Muscle of back (tissue), 13 donors: Measurements from ENCODE around the gene ADGRL2. TPM values are rescaled to one million over a fixed set of nuclear protein-coding genes. Genes with fewer than 3 reads are reported as not detected.

Experiments used
- DNase-seq, 3 donors: peaks; one replicate each; pipeline versions ENCODE4 v3.0.0 to v3.0.0-alpha.2; 2013
- long read RNA-seq, 9 donors: transcript quantifications; one replicate each; lab custom pipeline, GENCODE V29; 2026
- polyA plus RNA-seq, 10 donors: library from polyadenylated mRNA; unstranded; fragments of 120-200 nt; gene quantifications; one replicate each; pipeline ENCODE4 v1.2.1, GENCODE V29; 2013; ENCODE audit not compliant: insufficient read length in 10 of 10

The ADGRL2 gene
- polyA plus RNA-seq, result 100 to 1,000 TPM in 3 of 10 donors, 10 to 100 TPM in 7; 60.4 to 122 (median 79.7) TPM
- long read RNA-seq, donor 1, partial matches to known transcripts, result 6 of 6 reads
- long read RNA-seq, donor 1, other reads (novel, unspliced or antisense), result 0 of 6 reads
- long read RNA-seq, donor 2, partial matches to known transcripts, result 6 of 6 reads
- long read RNA-seq, donor 2, other reads (novel, unspliced or antisense), result 0 of 6 reads
- long read RNA-seq, donor 3, result 0 reads
- long read RNA-seq, donor 4, partial matches to known transcripts, result 17 of 17 reads
- long read RNA-seq, donor 4, other reads (novel, unspliced or antisense), result 0 of 17 reads
- long read RNA-seq, donor 5, partial matches to known transcripts, result 36 of 42 reads
- long read RNA-seq, donor 5, other reads (novel, unspliced or antisense), result 6 of 42 reads
- long read RNA-seq, donor 6, partial matches to known transcripts, result 53 of 59 reads
- long read RNA-seq, donor 6, other reads (novel, unspliced or antisense), result 6 of 59 reads
- long read RNA-seq, donor 7, partial matches to known transcripts, result 17 of 17 reads
- long read RNA-seq, donor 7, other reads (novel, unspliced or antisense), result 0 of 17 reads
- long read RNA-seq, donor 8, full-length matches to known transcripts, result 1 of 13 reads
- long read RNA-seq, donor 8, partial matches to known transcripts, result 12 of 13 reads
- long read RNA-seq, donor 8, other reads (novel, unspliced or antisense), result 0 of 13 reads
- long read RNA-seq, donor 9, result 0 reads

DNA sequence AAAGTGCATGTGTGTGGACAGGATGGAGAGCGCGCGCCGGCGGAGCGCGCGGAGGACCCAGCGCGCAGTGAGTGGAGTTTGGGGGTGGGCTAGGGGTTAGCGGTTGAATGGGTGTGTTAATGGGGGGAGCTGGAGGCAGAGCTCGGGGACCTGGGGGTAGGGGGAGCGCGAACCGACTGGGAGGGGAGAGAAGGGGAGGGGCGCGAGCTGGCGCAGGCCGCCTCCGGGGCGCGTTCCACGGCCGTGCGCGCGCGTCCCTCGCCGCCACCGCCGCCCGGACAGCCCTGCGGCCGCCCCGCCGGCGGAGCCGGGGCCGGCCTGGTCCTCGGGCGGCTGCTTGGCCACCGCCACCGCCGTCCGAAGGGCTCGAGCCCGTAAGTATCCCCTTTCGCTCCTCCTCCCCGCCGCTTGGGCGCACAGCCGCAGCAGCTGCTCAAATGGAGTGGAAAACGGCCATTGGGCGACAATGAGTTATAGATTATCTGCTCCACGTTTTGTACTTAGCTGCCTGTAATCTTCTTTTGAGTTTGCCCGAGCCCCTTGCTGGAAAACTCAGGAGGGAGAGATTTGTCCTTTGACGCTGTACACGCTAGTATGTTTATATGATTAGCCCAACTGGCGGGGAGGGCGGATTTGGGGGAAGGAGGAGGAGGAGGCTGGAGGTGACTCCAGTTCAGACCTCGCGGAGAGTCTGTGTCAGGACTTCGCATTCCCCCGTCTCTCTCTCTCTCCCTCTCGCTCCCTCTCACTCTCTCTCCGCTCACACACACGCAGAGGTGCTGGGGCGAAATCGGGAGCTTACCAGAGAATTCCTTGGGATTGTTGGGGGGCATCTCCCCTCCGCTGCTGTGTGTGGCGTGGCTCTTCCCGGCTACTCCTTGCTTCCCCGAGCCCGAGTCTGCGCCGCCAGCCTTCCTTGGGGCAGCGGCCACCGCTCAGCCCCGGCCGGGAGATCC lies at the start of gene ADGRL2:
TSS of gene ADGRL2 (plus strand) at position 240 of the 956 bp plus-strand sequence. CDS start 36,051 bp downstream, outside the sequence.
- peak; percentile 94 to 98 (median 95) for DNase-seq

DNA sequence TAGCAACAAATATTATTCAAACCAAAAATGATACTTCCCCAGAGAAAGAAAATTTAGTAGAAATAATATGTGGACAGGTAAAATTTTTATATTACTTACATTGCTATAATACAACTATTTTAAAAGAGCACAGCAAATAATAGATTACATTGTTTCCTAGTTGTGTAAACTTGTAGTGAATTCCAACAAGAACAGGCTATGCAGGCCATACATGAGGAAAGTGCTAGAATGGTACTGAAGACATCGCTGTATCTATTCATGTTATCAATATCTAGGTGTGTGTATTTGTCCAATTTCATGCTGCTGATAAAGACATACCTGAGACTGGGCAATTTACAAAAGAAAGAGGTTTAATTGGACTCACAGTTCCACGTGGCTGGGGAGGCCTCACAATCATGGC lies 47.9 kb upstream of the ADGRL2 start:
- DNase-seq, result no peak

DNA sequence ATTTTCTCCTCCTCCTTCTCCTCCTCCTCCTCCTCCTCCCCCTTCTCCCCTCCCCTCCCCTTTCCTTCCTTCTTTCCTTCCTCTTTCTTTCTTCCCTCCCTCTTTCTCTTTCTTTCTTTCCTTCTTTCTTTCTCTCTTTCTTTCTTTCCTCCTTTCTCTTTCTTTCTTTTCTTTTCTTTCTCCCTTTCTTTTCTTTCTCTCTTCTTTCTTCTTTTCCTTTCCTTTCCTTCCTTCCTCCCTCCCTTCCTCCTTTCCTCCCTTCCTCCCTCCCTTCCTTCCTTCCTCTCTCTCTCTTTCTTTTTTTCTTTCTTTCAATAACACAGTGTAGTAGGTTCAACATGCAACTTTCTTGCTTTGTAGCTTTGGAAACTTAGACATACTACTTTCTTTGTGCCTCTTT lies 46.3 kb upstream of the ADGRL2 start:
- DNase-seq, result no peak

DNA sequence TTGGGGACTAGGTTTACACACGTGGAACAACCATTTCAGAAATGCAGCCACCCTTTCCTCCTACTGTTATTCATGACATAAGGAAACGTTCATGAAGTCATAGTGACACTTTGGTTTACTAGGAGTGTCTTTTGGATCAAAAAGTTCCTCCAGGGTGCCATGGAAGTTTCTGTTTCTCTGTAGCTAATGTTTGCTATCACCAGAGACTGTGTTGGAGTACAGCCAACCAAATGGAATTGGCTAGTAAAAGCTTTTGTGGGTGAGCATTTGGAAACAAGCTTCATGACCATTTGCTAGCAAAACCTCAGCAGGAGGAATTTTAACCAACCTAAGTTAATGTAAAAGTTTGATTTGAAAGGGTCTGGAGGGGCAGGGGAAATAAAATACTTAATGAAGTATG lies 43.9 kb upstream of the ADGRL2 start:
- no peak for DNase-seq

DNA sequence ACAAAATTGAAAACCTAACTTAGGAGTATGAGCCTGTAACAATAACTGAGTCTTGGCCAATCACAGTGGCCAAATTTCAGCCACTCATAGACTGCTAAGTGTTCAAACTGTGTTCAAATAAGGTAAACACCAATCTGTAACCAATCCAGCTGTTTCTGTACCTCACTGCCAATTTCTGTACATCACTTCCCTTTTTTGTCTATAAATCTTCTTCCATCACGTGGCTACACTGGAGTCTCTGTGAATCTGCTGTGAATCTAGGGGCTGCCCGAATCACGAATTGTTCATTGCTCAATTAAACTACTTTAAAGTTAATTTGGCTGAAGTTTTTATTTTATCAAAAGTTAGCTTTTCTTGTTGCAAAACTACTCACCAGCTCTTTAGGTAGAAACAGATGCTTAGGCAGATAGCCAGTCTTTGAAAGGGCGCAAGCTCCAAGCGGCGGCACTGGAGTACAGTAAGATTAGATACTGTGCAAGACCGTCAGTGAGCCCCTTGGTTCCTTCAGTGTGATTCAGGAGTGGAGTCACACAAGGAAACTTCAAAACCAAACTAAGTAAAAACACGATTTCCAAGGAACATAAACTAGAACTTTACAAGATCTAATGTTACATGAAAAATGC lies 43.2 kb upstream of the ADGRL2 start:
- peak in 1 of 3 donors; percentile 41 for DNase-seq

DNA sequence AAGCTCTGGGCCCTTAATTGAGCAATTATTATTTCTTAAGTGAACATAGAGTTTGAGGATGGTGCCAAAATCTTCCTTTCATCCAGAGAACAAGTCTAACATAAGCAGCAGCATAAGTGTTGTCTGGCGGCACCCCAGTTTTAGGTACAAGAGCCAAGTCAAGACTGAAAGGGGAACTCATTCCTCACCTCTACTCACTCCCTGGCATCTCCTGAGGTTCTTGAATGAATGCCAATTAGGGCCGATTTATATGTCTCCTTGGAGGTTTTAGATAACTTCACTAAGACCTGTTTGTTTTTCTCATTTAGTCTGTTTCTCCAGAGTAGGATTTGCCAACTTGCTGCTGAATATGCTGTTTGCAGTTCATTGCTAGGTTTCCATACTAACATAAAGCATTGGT lies 42.6 kb upstream of the ADGRL2 start:
- peak in 1 of 3 donors; percentile 47 for DNase-seq

DNA sequence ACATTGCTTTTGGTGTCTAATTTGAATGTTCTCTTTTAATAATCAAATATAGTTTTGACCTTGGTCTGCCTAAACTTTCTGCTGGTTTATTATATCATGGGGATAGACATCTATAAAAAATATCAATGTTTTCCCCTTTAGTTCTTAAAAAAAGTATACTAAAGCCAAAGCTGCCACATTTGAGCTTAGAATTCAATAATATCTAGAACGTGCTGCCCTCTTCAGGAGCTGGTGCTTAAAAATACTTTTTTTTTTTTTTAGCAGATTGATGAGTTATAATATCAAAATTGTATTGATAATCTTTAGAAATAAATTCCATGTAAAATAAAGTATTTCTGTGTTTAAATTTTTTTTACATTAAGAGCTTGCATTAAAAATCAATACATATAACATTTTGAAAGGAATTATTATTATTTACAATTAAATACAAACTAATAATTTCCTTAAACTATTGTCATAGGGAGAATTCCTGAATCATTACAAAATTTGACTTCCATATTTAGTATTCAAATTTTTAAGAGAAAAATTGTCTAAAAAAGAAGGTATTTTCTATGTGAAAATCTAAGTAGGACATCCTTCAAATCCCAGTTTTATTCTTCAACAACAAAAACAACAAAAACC lies 40.1 kb upstream of the ADGRL2 start:
- DNase-seq, result peak in 2 of 3 donors; percentile 15 to 52

DNA sequence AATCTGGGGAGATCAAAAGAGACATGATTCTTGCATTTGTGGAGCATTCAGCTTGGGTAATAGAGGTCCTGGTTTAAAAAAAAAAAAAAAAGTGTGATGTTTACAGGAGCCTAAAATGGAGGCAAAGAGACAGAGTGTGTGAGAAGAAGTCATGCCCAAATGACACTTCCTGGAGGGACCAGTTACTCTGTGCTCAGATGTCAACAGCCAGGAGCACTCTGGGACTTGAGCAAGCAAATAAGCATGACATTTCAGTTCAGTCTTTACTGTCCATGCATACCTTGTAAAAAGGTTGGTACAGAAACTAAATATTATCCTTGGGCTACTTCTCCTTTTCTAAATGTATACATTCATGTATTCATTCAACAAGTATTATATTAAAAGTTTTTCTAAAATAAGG lies 25.2 kb upstream of the ADGRL2 start:
- no peak for DNase-seq

DNA sequence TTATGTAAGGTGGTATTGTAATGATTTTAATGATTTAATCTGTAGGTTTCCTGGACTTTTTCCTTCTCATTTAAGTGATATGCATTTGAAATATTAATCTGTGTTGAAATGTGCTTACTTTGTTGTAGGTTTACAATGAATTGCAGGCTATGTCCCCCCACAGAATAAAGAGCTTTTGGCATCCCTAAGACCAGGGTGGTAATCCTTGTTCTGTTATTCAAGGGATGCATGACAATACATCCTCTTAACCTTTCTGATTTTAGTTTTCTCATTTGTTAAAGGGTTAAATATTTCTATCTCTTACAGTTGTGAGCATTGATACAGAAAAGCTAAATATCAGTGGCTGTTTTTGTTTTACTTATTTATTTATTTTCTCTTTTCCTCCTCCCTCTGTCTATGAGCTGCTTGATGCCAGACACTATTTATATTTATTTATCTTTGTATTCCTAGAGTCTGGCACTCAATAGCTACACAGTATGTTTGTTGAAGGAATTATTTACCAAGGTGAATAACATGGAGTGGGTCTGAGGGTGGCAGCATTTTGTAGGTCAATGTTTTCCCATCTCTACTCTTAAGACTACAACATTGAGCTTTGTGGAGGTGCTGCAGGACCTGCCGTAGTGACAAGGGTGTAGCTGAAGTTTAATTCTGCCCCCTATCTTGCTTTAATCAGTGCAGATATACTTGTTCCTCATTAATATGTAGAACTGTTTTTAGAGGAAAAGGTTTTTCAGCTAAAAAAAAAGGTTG lies 19.9 kb upstream of the ADGRL2 start:
- DNase-seq, result no peak

DNA sequence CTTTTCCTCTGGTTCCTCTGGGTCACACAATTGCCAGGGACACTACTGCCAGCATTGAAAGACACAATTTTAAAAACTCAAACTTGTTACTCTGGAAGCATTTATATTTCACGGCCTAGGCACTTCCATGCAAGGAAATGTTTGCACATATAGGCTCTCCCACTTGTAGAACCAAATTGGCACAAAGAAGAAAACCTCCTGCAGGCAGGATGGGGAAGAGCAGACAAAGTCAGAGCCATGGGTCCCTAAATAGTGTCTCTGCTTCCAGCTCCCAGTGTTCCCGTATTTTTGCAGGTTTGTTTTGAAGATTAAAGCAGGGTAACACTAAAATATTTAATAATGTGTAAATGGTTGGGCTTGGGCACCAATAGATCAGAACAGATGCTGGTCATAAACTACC lies 19.0 kb upstream of the ADGRL2 start:
- no peak for DNase-seq

DNA sequence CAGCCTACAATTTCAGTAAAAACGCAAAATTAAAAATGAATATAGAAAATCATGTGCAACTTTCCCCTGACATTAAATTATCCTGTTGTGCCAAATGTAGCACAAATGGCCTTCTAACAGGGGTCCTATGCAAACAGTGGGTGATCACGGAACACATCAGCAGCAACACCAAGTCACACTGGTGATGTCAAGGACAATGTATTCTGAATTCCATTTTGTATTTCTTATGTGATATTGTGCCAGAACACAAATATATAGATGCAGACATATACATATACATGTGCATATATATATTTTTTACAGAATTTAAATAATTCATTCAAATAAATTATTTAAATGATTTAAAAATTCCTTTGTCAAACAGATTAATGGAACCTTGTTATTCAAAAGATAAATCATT lies 8.6 kb upstream of the ADGRL2 start:
- DNase-seq, result no peak

DNA sequence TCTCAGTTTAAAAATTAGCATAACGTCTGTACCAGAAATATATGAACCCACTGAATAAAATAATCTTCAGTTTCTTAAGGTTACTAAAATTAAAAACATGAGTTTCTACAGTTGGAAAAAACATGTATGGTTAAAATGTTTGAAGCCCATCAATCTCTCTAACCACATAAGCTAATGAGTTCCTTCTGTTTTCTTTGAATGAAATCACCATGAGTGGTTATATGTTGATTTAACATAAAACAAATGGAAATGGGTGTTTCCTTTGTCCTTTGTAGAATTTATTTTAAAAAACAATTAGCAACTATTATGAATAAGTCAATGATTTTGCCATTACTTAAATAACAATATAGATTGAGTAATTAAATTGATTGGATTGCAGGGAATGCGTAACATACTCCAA lies 3.0 kb upstream of the ADGRL2 start:
- no peak for DNase-seq

DNA sequence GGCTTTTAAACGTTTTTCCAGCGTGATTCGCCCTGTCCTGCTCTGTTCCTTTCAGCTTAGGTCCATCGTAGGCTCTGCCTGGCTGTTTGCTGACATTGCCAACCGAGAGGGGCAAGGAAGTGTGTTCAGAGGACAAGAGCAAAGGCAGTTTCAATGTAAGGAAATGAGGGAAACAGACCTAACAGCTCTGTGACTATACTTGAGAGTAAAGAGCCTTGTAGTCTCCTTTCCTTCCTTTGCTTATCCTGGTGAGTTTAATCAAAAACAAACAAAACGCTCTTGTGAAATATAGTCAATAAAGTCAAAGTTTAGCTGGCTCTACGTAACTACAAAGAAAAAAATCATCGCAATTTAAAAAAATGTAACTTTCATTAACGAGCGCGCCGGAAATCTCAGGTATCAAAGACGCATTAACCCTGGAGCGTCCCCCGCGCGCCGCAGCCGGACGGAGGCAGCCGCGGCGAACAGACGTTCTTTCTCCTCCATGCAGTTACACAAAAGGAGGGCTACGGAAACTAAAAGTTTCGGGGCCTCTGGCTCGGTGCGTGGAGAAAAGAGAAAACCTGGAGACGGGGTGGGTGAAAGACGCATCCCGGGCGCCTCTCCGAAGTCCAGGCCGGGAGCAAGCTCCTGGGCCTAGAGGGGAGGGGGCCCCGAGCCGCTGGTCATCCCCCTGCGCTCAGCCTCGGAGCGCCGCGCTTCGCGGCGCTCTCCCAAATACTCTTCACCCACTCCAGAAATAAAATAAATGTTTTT lies 617 bp upstream of the ADGRL2 start:
- peak; percentile 80 to 95 (median 86) for DNase-seq

DNA sequence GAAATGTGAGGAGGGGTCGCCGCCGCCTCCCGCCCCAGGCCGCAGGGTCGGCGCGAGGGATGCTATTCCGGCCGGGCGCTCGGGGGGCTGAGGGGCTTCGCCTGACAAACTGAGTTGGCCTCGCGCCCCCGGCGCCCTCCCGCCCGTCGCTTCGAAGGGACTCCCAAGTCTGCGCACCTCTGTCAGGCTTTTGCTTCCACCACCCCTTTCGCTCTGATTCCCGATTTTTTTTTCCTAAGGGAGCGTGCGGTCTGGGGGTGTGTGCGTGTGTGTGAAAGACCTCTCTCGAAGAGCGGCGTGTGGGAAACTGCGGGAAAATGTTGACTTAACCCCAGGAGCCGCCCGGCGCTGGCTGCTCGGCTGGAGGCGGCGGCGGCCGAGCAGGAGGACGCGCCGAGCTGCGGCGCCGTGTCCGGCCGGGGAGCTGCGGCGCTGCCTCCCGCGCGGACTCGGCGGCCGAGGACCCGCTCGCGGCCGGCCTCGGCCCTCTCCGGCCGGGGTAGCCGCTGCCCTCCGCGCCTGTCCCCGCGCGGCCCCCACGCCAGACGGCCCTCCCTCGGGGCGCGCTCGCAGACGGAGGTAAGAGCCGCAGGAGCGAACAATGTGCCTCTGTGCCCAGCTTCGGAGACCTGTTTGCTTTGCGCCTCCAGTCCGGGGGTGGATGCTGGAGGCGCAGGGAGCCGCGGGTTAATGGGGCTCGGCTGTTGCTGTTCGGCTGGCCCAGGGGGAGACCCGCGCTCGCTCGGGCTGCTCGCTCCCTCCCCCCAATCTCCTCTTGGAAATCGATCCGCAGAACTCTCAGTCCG lies 1.1 kb downstream of the ADGRL2 start:
- peak; percentile 33 to 89 (median 57) for DNase-seq

DNA sequence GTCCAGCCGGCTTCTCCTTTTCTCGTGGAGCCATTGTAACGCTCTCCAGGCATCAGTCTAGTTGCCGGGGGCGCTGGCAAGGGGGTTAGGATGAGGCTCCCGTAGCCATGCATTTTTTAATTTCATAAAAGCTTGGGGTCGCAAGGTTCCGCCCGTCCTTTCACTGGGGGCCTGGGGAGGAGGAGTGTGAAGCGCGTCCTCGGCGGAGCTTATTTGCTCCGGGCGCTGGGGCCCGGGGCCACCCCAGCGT lies 1.6 kb downstream of the ADGRL2 start:
- DNase-seq, result no peak

DNA sequence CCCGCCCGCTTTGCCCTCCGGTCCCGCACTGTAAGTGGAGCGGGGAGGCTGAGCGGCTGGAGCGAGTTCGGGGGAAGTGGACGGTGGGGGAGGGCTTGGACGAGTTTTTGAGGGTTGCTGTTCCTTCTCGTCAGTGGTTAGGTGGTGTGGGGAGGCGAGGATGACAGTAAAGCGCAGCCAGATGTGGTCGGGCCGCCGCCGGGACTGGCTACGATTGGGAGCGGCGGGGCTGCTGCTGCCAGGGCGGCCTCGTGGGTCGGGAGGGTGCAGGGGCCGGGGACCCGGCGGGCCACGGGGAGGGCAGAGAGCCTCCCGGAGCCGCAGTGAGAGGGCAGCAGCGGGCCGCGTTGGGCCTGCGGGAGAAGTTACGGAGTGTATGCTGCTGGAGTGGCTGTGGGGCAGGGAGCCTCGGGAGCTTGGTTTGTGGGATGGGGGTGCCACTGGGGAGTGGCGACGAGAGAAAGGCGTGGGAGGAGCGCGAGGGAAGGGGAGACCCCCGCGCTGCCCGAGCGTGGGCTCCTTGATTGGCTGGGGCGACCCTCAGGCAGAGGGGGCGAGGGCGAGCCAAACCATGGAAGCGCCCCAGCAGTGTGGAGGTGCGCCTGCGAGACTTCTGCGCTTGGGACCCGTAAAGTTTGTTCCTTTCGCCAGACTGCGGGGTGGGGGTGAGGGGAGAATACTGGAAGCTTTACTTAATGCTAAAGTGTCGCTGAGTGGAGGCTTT lies 2.1 kb downstream of the ADGRL2 start:
- peak; percentile 67 to 94 (median 80) for DNase-seq

DNA sequence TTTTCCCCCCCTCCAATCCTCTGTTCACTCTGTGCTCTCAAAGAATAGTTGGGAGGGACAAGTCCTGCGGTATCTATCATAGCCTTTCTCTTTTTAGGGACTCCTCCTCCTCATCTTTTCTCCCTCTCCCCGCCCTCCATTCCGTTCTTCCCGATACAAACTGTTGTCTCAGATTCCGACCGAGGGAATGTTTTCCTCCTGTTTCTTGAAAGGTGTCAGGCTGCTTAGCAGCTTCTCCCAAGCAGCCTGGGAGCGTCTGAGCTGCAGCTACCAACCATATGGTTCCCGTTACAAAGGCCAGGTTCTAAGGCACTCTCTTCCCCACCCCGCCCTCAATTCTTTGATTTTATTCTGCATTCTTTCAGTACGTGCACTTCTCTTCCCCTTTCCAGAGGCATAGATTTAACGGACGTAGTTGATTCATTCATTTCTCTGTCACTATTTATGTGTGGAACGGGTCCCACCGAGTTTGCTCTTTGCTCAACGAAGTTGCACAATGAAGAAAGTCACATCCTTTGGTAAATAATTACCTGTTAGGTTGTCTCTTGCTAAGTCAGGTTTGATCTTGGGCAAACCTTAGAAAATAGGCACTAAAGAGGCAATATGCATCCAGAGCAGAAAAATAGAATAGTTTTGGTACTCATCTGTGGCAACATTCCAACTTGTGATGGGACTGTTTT lies 2.8 kb downstream of the ADGRL2 start:
- DNase-seq, result peak; percentile 54 to 90 (median 63)
